Activated CD4-positive, CD25-positive, alpha-beta regulatory T cell treated with anti-CD3 and anti-CD28 coated beads, Interleukin-2, amount 50 U/mL, for 24 hours (primary cell): ENCODE data around the gene SNX32.

Experiments
- ATAC-seq, 2 donors: fragments of 150-1000 bp; cut with Tn5 transposase; one replicate each; pipeline ENCODE4 v1.10.0; 2021; ENCODE audit warnings: mild to moderate bottlenecking in 1 of 2, moderate library complexity in 1 of 2

The SNX32 gene

GRCh38 chr11:65797711-65798110 lies 36.1 kb upstream of the SNX32 start:
- no peak for ATAC-seq

- no peak for ATAC-seq
Observed at GRCh38 chr11:65798882-65799281, 34.9 kb upstream of the SNX32 start.

- no peak for ATAC-seq
Observed at GRCh38 chr11:65801153-65801987, 32.4 kb upstream of the SNX32 start.

GRCh38 chr11:65802841-65803240 lies 30.9 kb upstream of the SNX32 start:
- no peak for ATAC-seq

GRCh38 chr11:65803797-65804492 lies 29.8 kb upstream of the SNX32 start:
- no peak for ATAC-seq

GRCh38 chr11:65806979-65807378 lies 26.8 kb upstream of the SNX32 start:
- ATAC-seq = no peak

- ATAC-seq = no peak
Observed at GRCh38 chr11:65808744-65809341, 24.9 kb upstream of the SNX32 start.

GRCh38 chr11:65809496-65809895 lies 24.3 kb upstream of the SNX32 start:
- no peak for ATAC-seq

- no peak for ATAC-seq
Observed at GRCh38 chr11:65810046-65810868, 23.5 kb upstream of the SNX32 start.

GRCh38 chr11:65811764-65812475 lies 21.8 kb upstream of the SNX32 start:
- no peak for ATAC-seq

GRCh38 chr11:65814131-65814985 lies 19.4 kb upstream of the SNX32 start:
- no peak for ATAC-seq

- no peak for ATAC-seq
Observed at GRCh38 chr11:65814986-65815565, 18.7 kb upstream of the SNX32 start.

GRCh38 chr11:65816696-65817095 lies 17.1 kb upstream of the SNX32 start:
- ATAC-seq = no peak

- no peak for ATAC-seq
Observed at GRCh38 chr11:65817312-65817834, 16.4 kb upstream of the SNX32 start.

- peak; percentile 83 to 85 for ATAC-seq
Observed at GRCh38 chr11:65817835-65818680, 15.7 kb upstream of the SNX32 start.

GRCh38 chr11:65821107-65821506 lies 12.7 kb upstream of the SNX32 start:
- no peak for ATAC-seq

- ATAC-seq = no peak
Observed at GRCh38 chr11:65822776-65823528, 10.8 kb upstream of the SNX32 start.

GRCh38 chr11:65826984-65827735 lies 6.6 kb upstream of the SNX32 start:
- ATAC-seq = no peak
